22Rv1 (cell line): ENCODE measurements around the gene DELE1.

Experiments
- H3K27ac ChIP-seq: fragments of 450-650 bp; 2 replicates; pipeline ENCODE4 v1.5.1; 2017
- ZFX ChIP-seq: fragments of 450-650 bp; IDR thresholded peaks from 2 replicates; pipeline ENCODE4 v1.6.1; 2017; ENCODE audit warnings: antibody characterized with exemption, borderline replicate concordance
- TF ChIP-seq, protein P1 (sequence below): fragments of 450-650 bp; IDR thresholded peaks from 2 replicates; pipeline ENCODE4 v1.5.1; 2017; ENCODE audit warnings: mild to moderate bottlenecking

Gene DELE1

DNA sequence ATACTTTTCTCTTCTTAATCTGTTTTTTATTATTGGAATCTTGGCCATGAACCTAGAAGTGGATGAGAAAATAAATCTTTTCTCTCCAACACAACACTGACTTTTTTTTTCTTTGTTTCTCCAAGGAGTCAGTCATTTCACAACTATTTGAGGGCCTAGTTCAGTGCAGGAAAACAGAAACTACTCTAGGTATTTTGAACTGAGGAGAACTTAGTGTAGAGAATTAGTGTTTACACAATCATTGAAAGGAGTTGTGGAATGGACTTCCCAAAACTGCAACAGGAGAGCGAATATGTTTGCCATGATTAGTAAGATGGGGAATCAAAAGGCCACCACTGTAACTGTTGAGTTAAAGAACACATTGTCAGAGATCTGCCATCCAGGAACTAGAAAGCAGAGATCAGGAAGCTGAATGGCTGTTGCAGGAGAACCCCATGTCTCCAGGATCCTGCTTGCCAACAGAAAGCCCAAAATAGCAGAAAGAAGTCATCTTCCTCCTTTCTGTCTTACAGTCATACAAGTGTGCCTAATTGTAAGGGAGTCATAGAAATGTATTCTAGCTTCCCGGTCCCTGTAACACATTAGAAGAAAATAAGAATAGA lies 25.1 kb upstream of the DELE1 start:
- TF ChIP-seq ZFX: no peak
- TF ChIP-seq, protein P1, sequence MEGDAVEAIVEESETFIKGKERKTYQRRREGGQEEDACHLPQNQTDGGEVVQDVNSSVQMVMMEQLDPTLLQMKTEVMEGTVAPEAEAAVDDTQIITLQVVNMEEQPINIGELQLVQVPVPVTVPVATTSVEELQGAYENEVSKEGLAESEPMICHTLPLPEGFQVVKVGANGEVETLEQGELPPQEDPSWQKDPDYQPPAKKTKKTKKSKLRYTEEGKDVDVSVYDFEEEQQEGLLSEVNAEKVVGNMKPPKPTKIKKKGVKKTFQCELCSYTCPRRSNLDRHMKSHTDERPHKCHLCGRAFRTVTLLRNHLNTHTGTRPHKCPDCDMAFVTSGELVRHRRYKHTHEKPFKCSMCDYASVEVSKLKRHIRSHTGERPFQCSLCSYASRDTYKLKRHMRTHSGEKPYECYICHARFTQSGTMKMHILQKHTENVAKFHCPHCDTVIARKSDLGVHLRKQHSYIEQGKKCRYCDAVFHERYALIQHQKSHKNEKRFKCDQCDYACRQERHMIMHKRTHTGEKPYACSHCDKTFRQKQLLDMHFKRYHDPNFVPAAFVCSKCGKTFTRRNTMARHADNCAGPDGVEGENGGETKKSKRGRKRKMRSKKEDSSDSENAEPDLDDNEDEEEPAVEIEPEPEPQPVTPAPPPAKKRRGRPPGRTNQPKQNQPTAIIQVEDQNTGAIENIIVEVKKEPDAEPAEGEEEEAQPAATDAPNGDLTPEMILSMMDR: no peak
- H3K27ac ChIP-seq: no peak overlapping the region

DNA sequence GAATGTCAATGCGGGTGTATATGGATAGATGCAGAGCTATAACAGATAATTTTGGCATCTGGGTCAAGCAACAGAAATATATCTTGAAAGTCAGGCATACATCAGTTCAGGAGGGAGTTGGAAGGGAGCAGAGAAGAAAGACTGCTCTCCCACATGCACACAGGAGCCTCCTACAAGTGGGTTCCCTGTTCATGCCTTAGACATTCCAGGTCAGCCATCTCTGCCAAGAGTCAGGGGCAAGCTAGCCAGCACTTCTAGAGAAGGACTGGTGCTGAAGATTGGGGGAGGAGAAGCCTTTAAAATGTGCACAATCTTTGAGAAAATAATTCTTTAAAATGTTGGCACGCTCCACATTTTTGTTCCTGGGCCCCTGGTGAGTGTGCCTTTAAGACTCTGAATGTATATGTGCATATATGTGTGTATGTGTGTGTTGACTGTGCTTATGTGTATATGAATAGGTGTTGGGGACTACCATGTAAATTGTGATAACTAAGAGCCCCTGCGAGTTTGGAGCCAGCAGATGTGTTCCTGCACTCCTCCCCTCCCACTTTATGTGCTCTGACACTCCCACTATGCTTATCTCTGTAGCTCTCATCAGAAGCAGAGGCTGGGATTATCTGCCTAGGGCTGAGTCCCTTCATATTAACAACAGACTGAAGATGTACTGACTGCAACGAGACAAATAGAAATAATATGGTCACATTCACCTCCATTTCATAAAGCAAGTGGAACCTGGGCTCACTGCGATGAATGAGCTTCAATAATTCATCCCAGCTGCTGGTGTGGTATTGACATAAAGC lies 21.5 kb upstream of the DELE1 start:
- TF ChIP-seq, protein P1: no peak
- TF ChIP-seq ZFX: no peak
- H3K27ac ChIP-seq: no peak overlapping the region

GRCh38 chr5:141903261-141903660 lies 20.4 kb upstream of the DELE1 start:
- TF ChIP-seq, protein P1: no peak
- no peak for TF ChIP-seq ZFX
- H3K27ac ChIP-seq: no peak overlapping the region

DNA sequence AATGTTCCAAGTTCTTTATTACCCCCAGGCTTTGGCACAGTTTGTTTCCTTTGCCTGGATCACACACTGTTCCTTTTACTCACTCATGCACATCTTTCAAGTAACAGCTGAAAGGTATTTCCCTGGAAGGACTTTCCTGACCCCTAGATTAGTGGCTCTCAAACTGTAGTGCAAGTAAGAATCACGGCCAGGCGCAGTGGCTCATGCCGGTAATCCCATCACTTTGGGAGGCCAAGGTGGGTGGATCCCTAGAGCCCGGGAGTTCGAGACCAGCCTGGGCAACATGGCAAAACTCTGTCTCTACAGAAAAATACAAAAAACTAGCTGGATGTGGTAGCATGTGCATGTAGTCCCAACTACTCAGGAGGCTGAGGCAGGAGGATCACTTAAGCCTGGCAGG lies 19.1 kb upstream of the DELE1 start:
- TF ChIP-seq ZFX: no peak
- TF ChIP-seq, protein P1: no peak
- H3K27ac ChIP-seq: no peak overlapping the region

GRCh38 chr5:141906517-141906916 lies 17.2 kb upstream of the DELE1 start:
- H3K27ac ChIP-seq: no peak overlapping the region
- no peak for TF ChIP-seq ZFX
- TF ChIP-seq, protein P1: no peak

GRCh38 chr5:141906972-141907371 lies 16.7 kb upstream of the DELE1 start:
- H3K27ac ChIP-seq: no peak overlapping the region
- TF ChIP-seq ZFX: no peak
- TF ChIP-seq, protein P1: no peak

DNA sequence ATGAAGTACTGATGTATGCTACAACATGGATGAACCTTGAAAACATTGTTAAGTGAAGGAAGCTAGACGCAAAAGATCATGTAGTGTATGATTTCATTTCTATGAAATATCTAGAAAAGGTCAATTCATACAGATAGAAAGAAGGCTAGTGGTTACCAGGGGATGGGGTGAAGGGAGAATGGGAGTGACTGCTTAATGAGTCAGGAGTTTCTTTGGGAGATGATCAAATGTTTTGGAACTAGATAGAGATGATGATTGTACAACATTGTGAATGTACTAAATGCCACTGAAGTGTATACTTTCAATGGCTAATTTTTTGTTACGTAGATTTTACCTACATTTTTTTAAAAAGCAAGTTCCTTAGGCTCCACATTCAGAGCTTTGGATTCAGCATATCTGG lies 14.9 kb upstream of the DELE1 start:
- no peak overlapping the region for H3K27ac ChIP-seq
- TF ChIP-seq, protein P1: no peak
- no peak for TF ChIP-seq ZFX
